RWPE1 (cell line): Measurements from ENCODE around the gene MYLK.

Experiments
- CTCF ChIA-PET: fragments of 350-600 bp; sonication (Branson Sonifier 250); formaldehyde crosslinking; extraction: SDS; loops from one replicate; lab custom pipeline; 2021; lab: Yijun Ruan, JAX
- POLR2A ChIA-PET: fragments of 400-600 bp; formaldehyde crosslinking; extraction: SDS; loops from one replicate; lab custom pipeline; 2020; ENCODE audit warnings: antibody characterized with exemption; ENCODE audit not compliant: low non-redundant PET; lab: Yijun Ruan, JAX
- DNase-seq: peaks from one replicate; pipeline ENCODE4 v3.0.0; 2012; ENCODE audit warnings: low spot score
- H3K27ac ChIP-seq: fragments of 450-650 bp; 2 replicates; pipeline ENCODE4 v1.5.1; 2017
- CTCF ChIP-seq: fragments of 450-650 bp; conservative IDR thresholded peaks from 2 replicates; pipeline ENCODE4 v1.5.1; 2017; ENCODE audit warnings: low read depth, mild to moderate bottlenecking

Gene MYLK

GRCh38 chr3:123629747-123630047 lies 254.4 kb downstream of the MYLK start:
- no peak overlapping the region for H3K27ac ChIP-seq
- DNase-seq: no peak
- ChIA-PET CTCF (no interaction called here), POLR2A (no interaction called here)
- no peak for TF ChIP-seq CTCF

DNA sequence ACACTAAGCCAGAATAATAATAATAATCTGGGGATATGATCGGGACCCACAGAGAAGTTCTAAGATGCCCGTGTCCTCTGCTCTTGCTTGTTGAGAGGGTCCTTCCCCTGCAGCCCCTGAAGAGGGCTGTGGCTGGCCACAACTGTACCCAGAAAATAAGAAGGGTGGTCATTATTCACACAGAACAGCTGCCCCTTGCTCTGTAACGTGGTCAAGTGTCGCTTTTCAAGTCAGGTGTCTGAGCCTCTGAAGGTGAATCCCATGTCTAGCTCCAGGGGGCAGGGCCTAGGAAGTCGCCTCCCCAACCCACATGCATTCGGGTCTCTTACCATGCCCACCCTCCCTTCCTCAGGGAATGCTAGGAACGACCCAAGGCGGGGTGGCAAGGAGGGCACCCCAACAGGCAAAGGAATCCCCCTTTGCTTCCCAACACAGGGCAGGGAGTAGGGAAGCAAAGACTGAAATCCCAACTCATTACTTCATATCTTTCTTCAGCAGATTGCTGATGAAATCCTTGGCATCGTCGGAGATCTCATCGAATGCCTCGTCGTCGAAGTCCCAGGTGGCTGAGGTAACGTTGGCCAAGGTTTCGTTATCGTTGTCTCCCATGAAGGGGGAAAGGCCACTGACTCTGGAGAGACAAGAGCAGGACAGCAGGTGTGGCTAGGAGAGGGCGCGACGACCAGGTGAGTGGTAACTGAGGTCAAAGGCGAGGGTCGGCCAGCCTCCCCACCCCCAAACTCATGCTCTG lies 255.0 kb downstream of the MYLK start:
- CTCF ChIA-PET: interaction anchor here (1.3 kb wide), 1 partner anchor 13 kb away, joined by 6 read pairs; no protein-coding TSS in a partner anchor

DNA sequence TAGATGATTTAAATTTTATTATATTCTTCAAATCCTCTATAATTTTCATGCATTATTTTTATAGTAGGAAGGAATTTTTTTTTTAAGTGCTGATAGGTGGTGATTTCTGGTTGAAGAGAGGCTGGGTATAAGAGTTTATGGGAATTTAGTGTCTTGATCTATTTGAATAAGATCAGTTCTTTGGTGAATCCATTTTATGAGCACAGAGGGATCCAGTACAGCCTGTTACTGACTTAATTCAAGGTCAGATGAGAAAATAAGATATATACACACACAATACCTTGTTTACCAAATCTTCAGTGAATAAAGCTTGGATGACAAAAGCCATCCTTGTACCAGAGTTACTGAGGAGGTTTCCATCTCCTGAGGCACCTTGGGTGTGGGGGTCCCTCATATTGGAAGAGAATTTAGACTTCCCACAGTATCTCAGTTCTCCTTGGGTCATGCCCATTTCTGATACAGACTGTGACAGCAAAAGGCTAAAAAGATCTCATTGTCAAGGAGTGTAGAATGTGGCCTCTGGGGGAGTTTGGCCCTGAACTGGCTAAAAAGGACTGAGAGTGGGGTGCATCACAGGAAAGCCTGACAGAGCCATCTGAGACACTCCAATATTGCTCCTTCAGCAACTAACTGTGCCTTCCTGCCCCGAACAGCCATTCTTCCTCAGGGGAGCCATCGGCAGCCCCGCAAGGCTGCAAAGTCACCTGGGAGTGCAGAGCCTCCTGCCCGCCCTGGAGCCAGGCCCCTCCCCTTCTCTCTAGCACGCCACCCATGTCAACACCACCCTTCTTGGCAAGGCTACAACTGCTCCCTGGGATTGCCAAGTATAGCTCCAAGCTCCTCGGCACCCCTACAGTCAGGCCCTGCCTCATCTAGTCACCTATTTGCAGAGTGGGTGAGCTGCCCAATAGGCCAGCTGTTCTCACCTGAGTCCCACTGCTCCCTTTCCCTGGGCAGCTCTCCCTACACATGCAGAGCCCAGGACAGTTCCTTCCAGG lies 256.2 kb downstream of the MYLK start:
- TF ChIP-seq CTCF: no peak
- ChIA-PET POLR2A (no interaction called here), CTCF (interaction anchor here (0.8 to 1.3 kb wide), 2 partner anchors 14 to 50 kb away, joined by 5 to 6 read pairs; no protein-coding TSS in a partner anchor)
- no peak overlapping the region for H3K27ac ChIP-seq
- no peak for DNase-seq

More for the DNA sequence above, 255.0 kb downstream of the MYLK start:
- DNase-seq: no peak
- TF ChIP-seq CTCF: no peak
- H3K27ac ChIP-seq: no peak overlapping the region
- POLR2A ChIA-PET: no interaction called here

DNA sequence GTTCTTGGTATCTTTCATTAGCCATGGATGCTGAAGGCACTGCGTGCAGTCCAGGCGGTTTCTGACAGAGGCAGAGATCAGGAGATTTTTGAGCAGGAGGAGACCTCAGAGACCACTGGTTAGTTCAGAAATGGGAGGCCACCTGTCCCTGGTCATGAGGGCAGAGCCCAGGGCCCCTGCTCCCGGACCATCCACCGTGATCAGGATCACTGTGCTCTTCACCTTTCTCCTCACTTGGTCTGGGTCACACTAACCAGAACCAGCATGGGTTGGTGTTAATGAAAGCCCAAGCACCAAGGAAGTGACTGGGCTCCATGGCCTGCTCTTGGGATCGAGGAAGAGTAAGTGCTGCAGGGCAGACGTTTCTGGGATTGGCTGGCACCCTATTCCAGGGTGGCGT lies 257.3 kb downstream of the MYLK start:
- no peak for TF ChIP-seq CTCF
- ChIA-PET POLR2A (no interaction called here), CTCF (no interaction called here)
- no peak overlapping the region for H3K27ac ChIP-seq
- DNase-seq: no peak

DNA sequence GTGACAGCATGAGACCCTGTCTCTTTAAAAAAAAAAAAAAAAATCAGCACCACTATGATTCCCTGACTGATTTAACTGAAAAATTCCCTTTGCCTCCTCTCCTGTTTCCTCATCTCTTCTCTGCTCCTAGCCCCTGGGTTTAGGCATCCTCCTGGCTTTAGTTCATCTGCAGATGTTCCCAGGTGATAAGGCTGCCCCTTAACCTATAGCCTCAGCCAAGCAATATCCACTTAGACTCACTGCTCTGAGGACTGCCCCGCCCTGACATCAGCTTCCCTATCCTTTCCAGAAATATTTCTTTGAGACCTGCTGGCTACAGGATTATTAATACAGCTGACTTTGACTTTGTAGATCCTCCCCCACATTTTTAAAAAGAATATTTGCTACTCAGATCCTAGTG lies 259.8 kb downstream of the MYLK start:
- ChIA-PET CTCF (interaction anchor here (1.7 to 1.8 kb wide), 3 partner anchors 28 to 99 kb away, joined by 6 to 8 read pairs (median 7); no protein-coding TSS in a partner anchor), POLR2A (interaction anchor here (0.6 kb wide), 2 partner anchors 18 to 680 kb away, joined by 3 read pairs; no protein-coding TSS in a partner anchor)
- no peak for DNase-seq
- peak overlapping the region; percentile 83 for H3K27ac ChIP-seq
- TF ChIP-seq CTCF: no peak

DNA sequence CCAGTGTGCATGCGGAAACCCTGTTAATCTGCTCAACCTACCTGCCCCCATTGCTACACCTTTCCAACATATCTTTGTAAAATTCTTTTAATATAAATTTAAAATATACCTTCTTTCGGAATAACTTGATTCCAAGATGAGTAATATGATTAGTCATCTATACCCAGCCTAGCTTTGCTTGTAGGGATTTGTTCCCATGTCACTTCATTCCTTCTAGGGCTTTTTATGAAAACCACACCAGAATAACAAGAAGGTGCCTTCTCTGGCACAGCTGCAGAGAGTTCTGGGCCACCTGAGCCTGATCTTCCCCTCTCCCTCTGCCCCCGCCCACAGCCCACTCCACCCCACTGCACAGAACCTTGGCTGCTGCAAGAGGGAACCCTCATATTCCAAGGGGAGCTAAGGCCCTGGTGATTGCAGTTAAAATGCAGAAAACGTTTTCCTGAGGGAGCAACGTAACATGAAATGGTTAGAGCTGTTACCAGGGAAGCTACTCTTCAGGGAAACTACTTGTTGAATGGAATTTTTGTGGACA lies 260.7 kb downstream of the MYLK start:
- ChIA-PET CTCF (interaction anchor here (0.7 to 1.8 kb wide), 4 partner anchors 29 to 100 kb away, joined by 4 to 8 read pairs (median 6); no protein-coding TSS in a partner anchor), POLR2A (interaction anchor here (0.6 kb wide), 2 partner anchors 17 to 681 kb away, joined by 3 read pairs; no protein-coding TSS in a partner anchor)
- TF ChIP-seq CTCF: no peak
- peak; percentile 74 for DNase-seq
- H3K27ac ChIP-seq: peak overlapping the region; percentile 83
